Activated CD4-positive, alpha-beta T cell treated with anti-CD3 and anti-CD28 coated beads for 36 hours (primary cell): ENCODE measurements around the gene PCDHGA1. TPM values are rescaled to one million over a fixed set of nuclear protein-coding genes. Genes with fewer than 3 reads are reported as not detected.
A peak's percentile ranks its signal among the peaks of the same experiment; 100 is the strongest.
"Not testable (repeated sequence)": the region's sequence is repeated elsewhere in the genome, so short reads cannot be mapped to it uniquely, and the experiment has no call there.

ENCODE experiments used
- ATAC-seq: fragments of 200-7000 bp; cut with Tn5 transposase; one replicate; pipeline ENCODE4 v1.10.0; 2021; ENCODE audit warnings: mild to moderate bottlenecking, moderate library complexity
- CTCF ChIA-PET: fragments of 350-600 bp; sonication (Branson Sonifier 250); formaldehyde crosslinking; loops from one replicate; lab custom pipeline; 2021; ENCODE audit warnings: antibody characterized with exemption; lab: Charles Lee
- POLR2A ChIA-PET: fragments of 350-600 bp; sonication (Branson Sonifier 250); formaldehyde crosslinking; loops from one replicate; lab custom pipeline; 2021; ENCODE audit warnings: antibody characterized with exemption, inconsistent platforms; lab: Charles Lee
- DNase-seq: peaks from one replicate; pipeline ENCODE4 v3.0.0-alpha.2; 2020
- H3K27ac Mint-ChIP-seq: one replicate; pipeline ENCODE4 v1.8.0; 2021; ENCODE audit warnings: mixed read lengths
- H3K27me3 Mint-ChIP-seq: one replicate; pipeline ENCODE4 v1.8.0; 2021; ENCODE audit warnings: mixed read lengths
- H3K36me3 Mint-ChIP-seq: one replicate; pipeline ENCODE4 v1.8.0; 2021; ENCODE audit warnings: low read depth, mixed read lengths
- H3K4me1 Mint-ChIP-seq: one replicate; pipeline ENCODE4 v1.8.0; 2021; ENCODE audit warnings: mixed read lengths
- H3K4me3 Mint-ChIP-seq: one replicate; pipeline ENCODE4 v1.8.0; 2021; ENCODE audit warnings: mild to moderate bottlenecking, moderate library complexity, mixed read lengths
- H3K9me3 Mint-ChIP-seq: one replicate; pipeline ENCODE4 v1.8.0; 2021; ENCODE audit warnings: low read depth, mixed read lengths
- intact Hi-C, 2 experiments: fragments of 100-400 bp; cut with DNase I in 1 of 2; cut with micrococcal nuclease in 1 of 2; formaldehyde crosslinking; loops; one replicate each; pipeline versions ENCODE4 v1.14.2 to v1.15.1; 2022 to 2024; cut with DNase I, micrococcal nuclease
- total RNA-seq, 2 experiments: library from RNA; stranded (reverse); gene quantifications; one replicate each; pipeline ENCODE4 v1.2.3, GENCODE V29; 2021

Gene PCDHGA1
- total RNA-seq, 2 experiments from 2014 or later = 0.05 TPM; not detected in 1

DNA sequence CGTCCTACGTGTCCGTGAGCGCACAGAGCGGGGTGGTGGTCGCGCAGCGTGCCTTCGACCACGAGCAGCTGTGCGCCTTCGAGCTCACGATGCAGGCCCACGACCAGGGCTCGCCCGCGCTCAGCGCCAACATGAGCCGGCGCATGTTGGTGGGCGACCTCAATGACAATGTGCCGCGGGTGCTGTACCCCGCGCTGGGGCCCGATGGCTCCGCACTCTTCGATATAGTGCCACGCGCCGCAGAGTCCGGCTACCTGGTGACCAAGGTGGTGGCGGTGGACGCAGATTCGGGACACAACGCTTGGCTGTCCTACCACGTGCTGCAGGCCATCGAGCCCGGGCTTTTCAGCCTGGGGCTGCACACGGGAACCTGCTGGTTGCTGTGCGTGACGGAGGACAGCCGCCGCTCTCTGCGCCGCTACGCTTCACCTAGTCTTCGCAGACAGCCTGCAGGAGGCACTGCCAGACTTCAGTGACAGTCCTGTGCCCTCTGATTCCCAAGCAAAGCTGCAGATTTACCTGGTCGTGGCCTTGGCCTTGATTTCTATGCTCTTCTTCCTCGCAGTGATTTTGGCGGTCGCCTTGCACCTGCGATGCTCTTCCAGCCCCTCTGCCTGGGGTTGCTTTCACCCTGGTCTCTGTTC, 97.6 kb downstream of the PCDHGA1 start:
- intact Hi-C loops = loop anchor here (10.0 kb wide), 2 partner anchors 193 to 203 kb away; partner anchors contain the start of gene PCDHB14 (in 1 of the 2)
- Mint-ChIP-seq H3K4me3 (no peak overlapping the region), H3K9me3 (peaks cover 31% of the 10 kb centered on the region), H3K27ac (peak overlapping the region; percentile 21), H3K27me3 (peaks cover 68% of the 10 kb centered on the region), H3K36me3 (peaks cover 30% of the 10 kb centered on the region), H3K4me1 (peaks cover 17% of the 10 kb centered on the region)
- POLR2A ChIA-PET = no interaction called here
- CTCF ChIA-PET = interaction anchor here (0.5 to 1.2 kb wide), 5 partner anchors 15 to 552 kb away, joined by 3 to 4 read pairs (median 3); partner anchors contain the start of gene PCDHGA10
- no peak for DNase-seq
- ATAC-seq = no peak

DNA sequence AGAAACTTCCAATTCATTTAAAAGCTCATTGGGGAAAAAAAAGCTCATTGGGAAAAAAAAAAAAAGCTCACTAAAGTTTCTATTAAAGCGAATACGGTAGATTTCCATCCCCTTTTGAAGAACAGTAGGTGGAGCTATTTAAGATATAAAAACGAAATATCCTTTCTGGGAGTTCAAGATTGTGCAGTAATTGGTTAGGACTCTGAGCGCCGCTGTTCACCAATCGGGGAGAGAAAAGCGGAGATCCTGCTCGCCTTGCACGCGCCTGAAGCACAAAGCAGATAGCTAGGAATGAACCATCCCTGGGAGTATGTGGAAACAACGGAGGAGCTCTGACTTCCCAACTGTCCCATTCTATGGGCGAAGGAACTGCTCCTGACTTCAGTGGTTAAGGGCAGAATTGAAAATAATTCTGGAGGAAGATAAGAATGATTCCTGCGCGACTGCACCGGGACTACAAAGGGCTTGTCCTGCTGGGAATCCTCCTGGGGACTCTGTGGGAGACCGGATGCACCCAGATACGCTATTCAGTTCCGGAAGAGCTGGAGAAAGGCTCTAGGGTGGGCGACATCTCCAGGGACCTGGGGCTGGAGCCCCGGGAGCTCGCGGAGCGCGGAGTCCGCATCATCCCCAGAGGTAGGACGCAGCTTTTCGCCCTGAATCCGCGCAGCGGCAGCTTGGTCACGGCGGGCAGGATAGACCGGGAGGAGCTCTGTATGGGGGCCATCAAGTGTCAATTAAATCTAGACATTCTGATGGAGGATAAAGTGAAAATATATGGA, 100.2 kb downstream of the PCDHGA1 start, which contains the start of gene PCDHGA12:
Gene PCDHGA12 (plus strand): TSS at position 176 of the 782 bp plus-strand sequence. CDS start 253 bp downstream, at position 429.
- ChIA-PET POLR2A (interaction anchor here (0.7 kb wide), 2 partner anchors 27 to 54 kb away, joined by 3 to 5 read pairs; no protein-coding TSS in a partner anchor), CTCF (interaction anchor here (0.6 to 3.3 kb wide), 36 partner anchors 9 to 1247 kb away, joined by 3 to 32 read pairs (median 4); partner anchors contain the start of genes PCDHGA10, PCDHGA11, PCDHGA3 and PCDHGA4)
- peak within 1 kb of the TSS; percentile 45 for H3K4me3 Mint-ChIP-seq
- H3K4me1 Mint-ChIP-seq = peaks cover 17% of the 10 kb centered on the region
- intact Hi-C loops = loop anchor here (1.0 to 5.0 kb wide), 3 partner anchors 47 to 134 kb away; partner anchors contain the start of gene PCDHGC3 (in 1 of the 2)
- peak; percentile 73 for ATAC-seq
- peaks cover 31% of the 10 kb centered on the region for H3K36me3 Mint-ChIP-seq
- H3K27me3 Mint-ChIP-seq = peaks cover 69% of the 10 kb centered on the region
- H3K27ac Mint-ChIP-seq = no peak within 1 kb of the TSS
- peak; percentile 68 for DNase-seq
- peaks cover 33% of the 10 kb centered on the region for H3K9me3 Mint-ChIP-seq

DNA sequence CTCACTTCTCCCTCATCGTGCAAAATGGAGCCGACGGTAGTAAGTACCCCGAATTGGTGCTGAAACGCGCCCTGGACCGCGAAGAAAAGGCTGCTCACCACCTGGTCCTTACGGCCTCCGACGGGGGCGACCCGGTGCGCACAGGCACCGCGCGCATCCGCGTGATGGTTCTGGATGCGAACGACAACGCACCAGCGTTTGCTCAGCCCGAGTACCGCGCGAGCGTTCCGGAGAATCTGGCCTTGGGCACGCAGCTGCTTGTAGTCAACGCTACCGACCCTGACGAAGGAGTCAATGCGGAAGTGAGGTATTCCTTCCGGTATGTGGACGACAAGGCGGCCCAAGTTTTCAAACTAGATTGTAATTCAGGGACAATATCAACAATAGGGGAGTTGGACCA, 101.0 kb downstream of the PCDHGA1 start:
- Mint-ChIP-seq H3K9me3 (peaks cover 33% of the 10 kb centered on the region), H3K4me3 (peak overlapping the region; percentile 45), H3K36me3 (peaks cover 31% of the 10 kb centered on the region), H3K27ac (no peak overlapping the region), H3K4me1 (peaks cover 17% of the 10 kb centered on the region), H3K27me3 (peaks cover 64% of the 10 kb centered on the region)
- ATAC-seq (peak; percentile 36), DNase-seq (peak; percentile 33)
- intact Hi-C loops = loop anchor here in 1 of 2 experiments (5.0 kb wide), 1 partner anchor 46 kb away; the partner anchor contains the start of gene PCDHGC3
- ChIA-PET CTCF (interaction anchor here (0.7 to 3.3 kb wide), 24 partner anchors 10 to 133 kb away, joined by 3 to 32 read pairs (median 6); partner anchors contain the start of genes PCDHGA10, PCDHGA11, PCDHGA3 and PCDHGA4), POLR2A (no interaction called here)

DNA sequence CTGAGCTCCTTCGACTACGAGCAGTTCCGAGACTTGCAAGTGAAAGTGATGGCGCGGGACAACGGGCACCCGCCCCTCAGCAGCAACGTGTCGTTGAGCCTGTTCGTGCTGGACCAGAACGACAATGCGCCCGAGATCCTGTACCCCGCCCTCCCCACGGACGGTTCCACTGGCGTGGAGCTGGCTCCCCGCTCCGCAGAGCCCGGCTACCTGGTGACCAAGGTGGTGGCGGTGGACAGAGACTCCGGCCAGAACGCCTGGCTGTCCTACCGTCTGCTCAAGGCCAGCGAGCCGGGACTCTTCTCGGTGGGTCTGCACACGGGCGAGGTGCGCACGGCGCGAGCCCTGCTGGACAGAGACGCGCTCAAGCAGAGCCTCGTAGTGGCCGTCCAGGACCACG, 102.0 kb downstream of the PCDHGA1 start:
- intact Hi-C loops = loop anchor here in 1 of 2 experiments (5.0 kb wide), 1 partner anchor 45 kb away; the partner anchor contains the start of gene PCDHGC3
- H3K4me3 Mint-ChIP-seq, DNase-seq, H3K27ac Mint-ChIP-seq, ATAC-seq, POLR2A ChIA-PET: not testable (repeated sequence)
- CTCF ChIA-PET = interaction anchor here (0.7 to 3.3 kb wide), 4 partner anchors 11 to 92 kb away, joined by 3 to 32 read pairs (median 10); partner anchors contain the start of gene PCDHGA11
- H3K9me3 Mint-ChIP-seq = peaks cover 31% of the 10 kb centered on the region
- H3K4me1 Mint-ChIP-seq = peaks cover 17% of the 10 kb centered on the region
- H3K36me3 Mint-ChIP-seq = peaks cover 27% of the 10 kb centered on the region
- H3K27me3 Mint-ChIP-seq = peaks cover 55% of the 10 kb centered on the region

DNA sequence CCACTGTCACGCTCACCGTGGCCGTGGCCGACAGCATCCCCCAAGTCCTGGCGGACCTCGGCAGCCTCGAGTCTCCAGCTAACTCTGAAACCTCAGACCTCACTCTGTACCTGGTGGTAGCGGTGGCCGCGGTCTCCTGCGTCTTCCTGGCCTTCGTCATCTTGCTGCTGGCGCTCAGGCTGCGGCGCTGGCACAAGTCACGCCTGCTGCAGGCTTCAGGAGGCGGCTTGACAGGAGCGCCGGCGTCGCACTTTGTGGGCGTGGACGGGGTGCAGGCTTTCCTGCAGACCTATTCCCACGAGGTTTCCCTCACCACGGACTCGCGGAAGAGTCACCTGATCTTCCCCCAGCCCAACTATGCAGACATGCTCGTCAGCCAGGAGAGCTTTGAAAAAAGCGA, 102.4 kb downstream of the PCDHGA1 start:
- H3K4me3 Mint-ChIP-seq, H3K27ac Mint-ChIP-seq, POLR2A ChIA-PET, DNase-seq, ATAC-seq: not testable (repeated sequence)
- Mint-ChIP-seq H3K27me3 (peaks cover 52% of the 10 kb centered on the region), H3K9me3 (peaks cover 29% of the 10 kb centered on the region), H3K36me3 (peaks cover 27% of the 10 kb centered on the region), H3K4me1 (peaks cover 17% of the 10 kb centered on the region)
- intact Hi-C loops = loop anchor here in 1 of 2 experiments (5.0 kb wide), 1 partner anchor 45 kb away; the partner anchor contains the start of gene PCDHGC3
- CTCF ChIA-PET = interaction anchor here (0.7 kb wide), 1 partner anchor 33 kb away, joined by 3 read pairs; no protein-coding TSS in a partner anchor

DNA sequence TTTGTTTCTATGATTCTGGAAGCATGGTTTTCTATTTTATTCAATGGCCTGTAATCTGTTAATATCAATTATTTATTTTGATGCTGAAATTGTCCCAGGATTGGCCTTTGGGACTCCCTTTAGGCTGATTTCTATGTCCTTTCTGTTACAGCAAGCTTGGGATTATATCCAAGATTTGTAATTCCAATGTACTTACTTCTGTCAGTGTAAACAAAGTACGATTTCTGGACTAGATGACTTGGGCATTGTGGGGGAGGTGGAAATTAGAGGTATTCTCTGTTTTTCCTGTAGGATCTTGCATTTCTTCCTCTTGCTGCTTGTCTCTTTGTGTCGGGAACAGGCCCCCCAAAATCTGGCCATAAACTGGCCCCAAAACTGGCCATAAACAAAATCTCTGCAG, 103.7 kb downstream of the PCDHGA1 start:
- Mint-ChIP-seq H3K27me3 (peaks cover 44% of the 10 kb centered on the region), H3K36me3 (peaks cover 21% of the 10 kb centered on the region), H3K4me1 (peaks cover 17% of the 10 kb centered on the region), H3K9me3 (peaks cover 27% of the 10 kb centered on the region), H3K4me3 (no peak overlapping the region), H3K27ac (no peak overlapping the region)
- CTCF ChIA-PET = interaction anchor here (0.6 kb wide), 2 partner anchors 37 to 42 kb away, joined by 3 read pairs; partner anchors contain the start of gene PCDHGC3
- no peak for ATAC-seq
- POLR2A ChIA-PET = no interaction called here
- no peak for DNase-seq
- intact Hi-C loops = loop anchor here in 1 of 2 experiments (5.0 kb wide), 1 partner anchor 43 kb away; the partner anchor contains the start of gene PCDHGC3

DNA sequence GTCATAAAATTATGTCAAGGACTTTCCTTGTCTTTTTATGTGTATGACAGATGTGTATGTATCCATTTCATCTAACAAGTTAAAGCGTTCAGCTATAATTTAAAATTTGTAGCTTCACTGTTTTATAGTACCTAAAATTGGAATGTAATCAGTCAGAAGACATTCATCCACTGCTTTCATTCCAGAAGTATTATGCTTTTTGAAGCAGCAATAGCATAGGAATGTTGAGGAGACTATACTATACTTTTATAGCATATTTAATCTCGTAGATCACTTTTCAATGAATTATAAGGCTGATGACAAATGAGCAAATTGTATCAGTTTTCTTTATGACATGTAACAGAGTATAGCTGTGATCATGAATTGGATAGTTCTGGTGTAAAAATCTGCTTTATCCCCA, 106.9 kb downstream of the PCDHGA1 start:
- ATAC-seq = no peak
- no peak for DNase-seq
- Mint-ChIP-seq H3K4me3 (no peak overlapping the region), H3K27me3 (peaks cover 38% of the 10 kb centered on the region), H3K27ac (no peak overlapping the region), H3K36me3 (peaks cover 2% of the 10 kb centered on the region), H3K9me3 (peaks cover 15% of the 10 kb centered on the region), H3K4me1 (no peaks in the 10 kb centered on the region)
- ChIA-PET CTCF (interaction anchor here (0.9 to 1.3 kb wide), 2 partner anchors 16 to 127 kb away, joined by 3 read pairs; partner anchors contain the start of gene PCDHGA11), POLR2A (no interaction called here)
- intact Hi-C loops = no loop called here

DNA sequence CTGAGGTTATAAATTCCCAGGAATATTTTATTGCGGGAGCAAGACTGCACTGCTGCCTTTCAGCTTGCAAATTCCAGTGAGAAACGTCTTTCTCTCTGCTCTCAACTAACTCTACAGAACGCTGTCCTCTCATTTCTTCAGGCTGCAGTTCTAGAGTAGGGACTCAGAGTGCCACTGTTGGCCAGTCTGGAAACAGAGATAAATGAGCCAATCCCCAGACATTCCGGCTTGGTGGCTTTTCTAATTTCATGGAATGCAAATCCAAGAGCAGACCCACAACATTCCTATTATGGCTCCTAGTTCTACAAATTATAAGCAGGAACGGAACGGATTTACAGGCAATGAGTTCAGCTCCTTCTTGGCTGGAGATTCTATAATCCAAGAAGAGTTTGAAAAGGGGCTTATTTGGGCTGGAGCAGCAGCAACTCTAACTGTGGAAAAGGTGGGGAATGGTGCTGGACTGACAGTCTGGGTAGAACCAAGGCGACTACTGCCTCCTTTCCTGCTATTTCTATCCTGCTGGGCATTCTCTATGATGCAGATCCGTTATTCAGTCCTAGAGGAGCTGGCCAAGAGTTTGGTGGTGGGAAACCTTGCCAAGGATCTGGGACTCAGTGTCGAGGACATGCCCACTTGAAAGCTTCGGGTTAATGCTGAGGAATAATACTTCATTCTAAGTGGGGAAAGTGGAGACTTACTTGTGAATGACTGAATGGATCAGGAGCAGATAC, 109.3 kb downstream of the PCDHGA1 start:
- POLR2A ChIA-PET = no interaction called here
- CTCF ChIA-PET = interaction anchor here (0.6 to 0.8 kb wide), 3 partner anchors 16 to 232 kb away, joined by 3 to 4 read pairs (median 3); partner anchors contain the start of gene PCDHGB7
- Mint-ChIP-seq H3K36me3 (no peaks in the 10 kb centered on the region), H3K4me1 (no peaks in the 10 kb centered on the region), H3K27ac (no peak overlapping the region), H3K4me3 (no peak overlapping the region), H3K27me3 (peaks cover 27% of the 10 kb centered on the region), H3K9me3 (peaks cover 7% of the 10 kb centered on the region)
- no peak for DNase-seq
- no peak for ATAC-seq
- intact Hi-C loops = no loop called here

DNA sequence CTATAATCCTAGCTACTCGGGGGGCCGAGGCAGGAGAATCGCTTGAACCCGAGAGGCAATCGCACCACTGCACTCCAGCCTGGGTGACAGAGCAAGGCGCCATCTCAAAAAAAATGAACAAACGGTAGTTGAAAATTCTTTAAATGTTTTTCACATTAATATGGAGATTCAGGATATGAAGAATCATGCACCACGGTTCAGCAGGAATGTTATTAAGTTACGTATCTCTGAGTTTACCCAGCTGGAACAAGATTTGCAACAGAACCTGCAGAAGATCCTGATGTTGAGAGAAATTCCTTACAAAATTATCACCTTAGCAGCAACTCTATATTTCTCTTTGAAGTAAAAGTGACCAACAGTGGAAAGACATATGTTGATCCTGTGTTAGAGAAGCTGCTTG, 110.0 kb downstream of the PCDHGA1 start:
- ChIA-PET CTCF (interaction anchor here (0.5 to 0.6 kb wide), 3 partner anchors 17 to 232 kb away, joined by 3 to 4 read pairs (median 4); no protein-coding TSS in a partner anchor), POLR2A (interaction anchor here (0.7 kb wide), 1 partner anchor 484 kb away, joined by 4 read pairs; no protein-coding TSS in a partner anchor)
- Mint-ChIP-seq H3K4me1 (no peaks in the 10 kb centered on the region), H3K27me3 (peaks cover 25% of the 10 kb centered on the region), H3K27ac (no peak overlapping the region), H3K36me3 (no peaks in the 10 kb centered on the region), H3K4me3 (no peak overlapping the region), H3K9me3 (peaks cover 7% of the 10 kb centered on the region)
- no peak for DNase-seq
- no peak for ATAC-seq
- intact Hi-C loops = no loop called here

DNA sequence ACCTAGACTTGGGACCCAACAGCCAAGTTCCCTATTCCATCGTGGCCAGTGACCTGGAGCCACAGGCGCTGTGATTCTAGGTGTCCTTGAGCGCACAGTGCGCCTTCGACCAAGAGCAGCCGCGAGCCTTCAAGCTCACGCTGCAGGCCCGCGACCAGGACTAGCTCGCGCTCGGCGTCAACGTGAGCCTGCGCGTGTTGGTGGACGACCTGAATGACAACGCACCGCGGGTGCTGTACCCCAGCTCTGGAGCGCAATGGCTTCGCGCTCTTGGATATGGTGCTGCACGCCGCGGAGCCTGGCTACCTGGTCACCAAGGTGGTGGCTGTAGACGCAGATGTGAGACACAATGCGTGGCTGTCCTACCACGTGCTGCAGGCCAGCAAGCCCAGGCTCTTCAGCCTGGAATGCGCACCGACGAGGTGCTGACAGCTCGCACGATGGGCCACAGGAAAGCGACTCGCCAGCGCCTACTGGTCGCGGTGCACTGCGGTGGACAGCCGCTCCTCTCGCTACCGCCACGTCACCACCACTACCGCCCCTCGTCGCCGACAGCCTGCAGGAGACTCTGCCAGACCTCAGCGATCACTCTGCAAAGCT, 111.4 kb downstream of the PCDHGA1 start:
- POLR2A ChIA-PET = no interaction called here
- DNase-seq (no peak), ATAC-seq (no peak)
- CTCF ChIA-PET = interaction anchor here (2.0 kb wide), 1 partner anchor 11 kb away, joined by 6 read pairs; the partner anchor contains the start of gene PCDHGA12
- intact Hi-C loops = no loop called here
- Mint-ChIP-seq H3K36me3 (no peaks in the 10 kb centered on the region), H3K9me3 (peaks cover 7% of the 10 kb centered on the region), H3K4me3 (no peak overlapping the region), H3K27me3 (peaks cover 26% of the 10 kb centered on the region), H3K27ac (no peak overlapping the region), H3K4me1 (no peaks in the 10 kb centered on the region)
